GM21528 (cell line): ENCODE measurements around the gene UBAC1.

Source experiments
- ATAC-seq: cut with Tn5 transposase; IDR thresholded peaks from one replicate; pipeline ENCODE4 v1.9.1; 2021; ENCODE audit warnings: mild to moderate bottlenecking, moderate library complexity; ENCODE audit not compliant: unreplicated experiment, low FRiP score

The UBAC1 gene

GRCh38 chr9:135961277-135961715 is at the start of gene UBAC1:
UBAC1 (minus strand) TSS chr9:135961373; CDS start chr9:135961162, 211 bp downstream.
- ATAC-seq: peak; percentile 86

- ATAC-seq: no peak
Measured at GRCh38 chr9:136010615-136011361, 49.6 kb upstream of the UBAC1 start.

GRCh38 chr9:136010176-136010575 is 49.0 kb upstream of the UBAC1 start:
- no peak for ATAC-seq

GRCh38 chr9:136009516-136009915 is 48.3 kb upstream of the UBAC1 start:
- ATAC-seq: no peak

- ATAC-seq: no peak
Measured at GRCh38 chr9:136008693-136008997, 47.5 kb upstream of the UBAC1 start.

- ATAC-seq: no peak
Measured at GRCh38 chr9:136007934-136008692, 46.9 kb upstream of the UBAC1 start.

- no peak for ATAC-seq
Measured at GRCh38 chr9:136007276-136007933, 46.2 kb upstream of the UBAC1 start.

GRCh38 chr9:136006169-136006568 is 45.0 kb upstream of the UBAC1 start:
- no peak for ATAC-seq

- no peak for ATAC-seq
Measured at GRCh38 chr9:136004712-136005111, 43.5 kb upstream of the UBAC1 start.

- ATAC-seq: no peak
Measured at GRCh38 chr9:136004219-136004618, 43.0 kb upstream of the UBAC1 start.

GRCh38 chr9:136003411-136004218 is 42.4 kb upstream of the UBAC1 start:
- no peak for ATAC-seq

- ATAC-seq: no peak
Measured at GRCh38 chr9:136002881-136003280, 41.7 kb upstream of the UBAC1 start.

GRCh38 chr9:136002215-136002614 is 41.0 kb upstream of the UBAC1 start:
- no peak for ATAC-seq

GRCh38 chr9:136001231-136001630 is 40.1 kb upstream of the UBAC1 start:
- ATAC-seq: no peak

GRCh38 chr9:135998410-135999071 is 37.4 kb upstream of the UBAC1 start:
- ATAC-seq: no peak

GRCh38 chr9:135998016-135998380 is 36.8 kb upstream of the UBAC1 start:
- ATAC-seq: no peak

- no peak for ATAC-seq
Measured at GRCh38 chr9:135997090-135998015, 36.2 kb upstream of the UBAC1 start.

GRCh38 chr9:135995816-135996215 is 34.6 kb upstream of the UBAC1 start:
- ATAC-seq: no peak

GRCh38 chr9:135994501-135995192 is 33.5 kb upstream of the UBAC1 start:
- ATAC-seq: no peak
